ENCODE measurements around the gene PLCB1.

The PLCB1 gene

DNA sequence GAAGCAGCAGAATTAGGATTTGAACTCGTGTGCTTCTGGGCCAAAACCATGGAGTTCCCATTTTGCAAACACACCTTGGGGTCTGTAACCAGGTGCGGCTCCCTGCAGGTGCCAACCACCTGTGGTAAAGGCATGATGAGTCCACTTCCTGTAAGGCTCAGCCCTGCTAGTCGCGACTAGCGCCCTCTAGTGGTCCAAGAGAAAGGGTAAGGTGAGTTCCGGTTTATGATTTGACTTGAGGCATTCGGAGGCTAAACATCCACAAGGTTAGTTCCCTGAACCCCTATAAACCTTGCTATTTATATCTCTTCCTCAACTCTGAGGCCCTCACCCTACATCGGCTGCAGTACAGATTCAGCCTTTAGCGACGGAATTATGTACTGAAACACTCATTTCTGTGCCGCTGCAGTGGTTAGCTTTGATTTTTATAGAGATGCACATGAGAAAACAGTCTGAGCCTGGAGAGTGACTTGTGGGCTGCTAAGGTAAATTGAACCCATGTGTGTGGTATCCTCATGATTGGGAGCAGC, 173.4 kb downstream of the PLCB1 start:
- peak; percentile 75 for DNase-seq

- DNase-seq, result no peak
These were observed 174.9 kb downstream of the PLCB1 start for GRCh38 chr20:8306937-8307336.

GRCh38 chr20:8309634-8310033, 177.6 kb downstream of the PLCB1 start:
- DNase-seq, result no peak

- no peak for DNase-seq
These were observed 178.6 kb downstream of the PLCB1 start for GRCh38 chr20:8310618-8311017.

DNA sequence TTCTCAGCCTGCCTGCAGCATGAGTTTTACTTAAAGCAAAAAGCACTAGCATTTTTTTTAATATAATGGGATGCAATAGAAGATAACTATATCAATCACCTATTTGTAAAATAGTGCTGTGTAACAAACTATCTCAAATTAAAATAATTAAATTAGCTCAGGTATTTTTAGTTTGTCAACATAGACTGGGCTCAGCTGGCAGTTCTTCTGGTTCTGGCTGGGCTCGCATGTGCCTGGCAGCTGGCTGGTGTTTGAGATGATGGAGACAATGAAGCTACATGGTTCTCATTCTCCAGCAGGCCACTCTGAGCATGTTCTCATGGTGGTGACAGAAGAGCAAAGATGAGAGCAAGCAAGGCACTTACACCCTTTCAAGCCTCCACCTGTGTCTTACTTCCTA, 181.0 kb downstream of the PLCB1 start:
- DNase-seq, result no peak

DNA sequence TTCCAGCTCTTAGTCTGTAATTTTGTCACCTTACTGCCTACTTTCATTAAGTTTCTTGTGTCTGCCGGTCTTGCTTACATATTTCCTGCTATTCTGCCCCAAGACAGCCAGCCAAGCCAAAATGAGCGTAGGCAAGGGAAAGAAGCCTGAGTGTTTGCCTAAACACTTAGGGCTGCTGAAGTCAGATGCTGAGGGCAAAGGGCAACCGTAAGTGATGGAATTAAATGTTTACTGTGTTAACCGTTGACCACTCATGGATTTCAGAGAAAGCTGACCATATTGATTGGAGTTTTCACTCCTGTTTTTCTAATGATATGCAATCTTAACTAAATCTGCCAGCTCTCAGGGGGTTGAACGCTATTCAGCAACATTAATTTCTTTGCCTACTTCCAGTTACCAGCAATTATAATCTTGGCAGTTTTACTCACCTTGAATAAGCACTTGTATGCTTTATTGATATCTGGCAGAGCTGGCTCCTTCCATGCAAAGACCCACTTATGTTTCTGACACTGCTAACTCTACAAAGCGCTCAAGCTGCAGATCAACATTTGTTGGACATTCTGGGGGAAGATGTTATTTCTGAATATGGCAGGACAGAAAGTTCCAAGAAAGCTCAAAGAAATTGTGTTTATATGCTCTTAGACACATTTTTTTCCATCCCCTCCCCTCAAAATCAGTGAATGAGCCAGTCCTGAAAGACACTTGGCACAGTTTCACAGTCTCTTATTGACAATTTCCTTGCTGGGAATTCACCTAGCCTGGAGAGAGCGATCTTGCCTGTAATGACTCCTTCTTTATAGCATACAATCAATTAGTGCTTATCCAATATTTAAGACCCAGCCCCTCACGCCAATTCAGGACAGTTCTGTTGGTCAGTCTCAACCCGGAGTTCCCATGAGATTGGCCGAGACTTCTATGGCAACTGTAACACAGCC, 183.8 kb downstream of the PLCB1 start:
- DNase-seq, result peak; percentile 57

DNA sequence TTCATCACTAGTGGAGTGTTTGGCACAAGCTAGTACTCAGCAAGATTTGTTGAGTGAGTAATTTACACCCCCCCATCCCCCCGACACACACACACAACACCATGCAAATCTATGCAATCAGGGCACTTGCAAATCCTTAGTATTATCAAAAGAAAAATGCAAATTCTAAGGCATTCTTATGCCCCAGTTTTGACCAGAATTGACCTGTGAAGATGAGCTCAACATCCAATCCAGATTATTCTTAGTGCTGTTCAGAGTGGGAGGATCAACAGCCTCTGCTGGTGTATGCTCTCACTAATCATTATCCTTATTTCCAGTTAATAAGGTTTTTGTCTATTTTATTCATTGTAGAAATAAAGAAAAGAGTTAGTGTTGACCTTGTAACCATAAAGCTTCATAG, 185.4 kb downstream of the PLCB1 start:
- DNase-seq, result no peak

GRCh38 chr20:8318965-8319625, 187.0 kb downstream of the PLCB1 start:
- no peak for DNase-seq

- DNase-seq, result no peak
These were observed 188.2 kb downstream of the PLCB1 start for GRCh38 chr20:8320306-8320705.

GRCh38 chr20:8321001-8321400, 188.9 kb downstream of the PLCB1 start:
- DNase-seq, result no peak

- DNase-seq, result no peak
These were observed 190.7 kb downstream of the PLCB1 start for GRCh38 chr20:8322662-8323217.

GRCh38 chr20:8326191-8326590, 194.1 kb downstream of the PLCB1 start:
- no peak for DNase-seq

GRCh38 chr20:8326899-8327298, 194.8 kb downstream of the PLCB1 start:
- no peak for DNase-seq

DNA sequence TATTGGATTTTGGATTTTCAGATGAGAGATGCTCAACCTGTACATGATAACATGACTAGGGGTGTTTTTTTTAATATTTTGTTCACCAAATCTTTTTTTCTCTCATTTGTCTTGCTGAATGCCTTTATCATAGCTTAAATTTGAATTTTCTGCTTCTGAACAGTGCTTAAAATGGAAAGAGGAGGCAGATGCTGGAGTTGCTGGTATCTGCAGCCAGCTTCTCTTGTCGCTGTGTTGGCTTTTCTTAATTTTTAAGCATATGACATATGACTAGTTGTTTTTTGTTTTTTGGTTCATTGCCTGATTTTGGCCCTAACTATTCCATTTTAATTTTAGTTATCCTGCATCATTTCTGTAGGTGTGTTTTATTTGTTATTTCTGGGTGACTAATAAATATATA, 196.1 kb downstream of the PLCB1 start:
- DNase-seq, result no peak

GRCh38 chr20:8330319-8330784, 198.3 kb downstream of the PLCB1 start:
- DNase-seq, result no peak

DNA sequence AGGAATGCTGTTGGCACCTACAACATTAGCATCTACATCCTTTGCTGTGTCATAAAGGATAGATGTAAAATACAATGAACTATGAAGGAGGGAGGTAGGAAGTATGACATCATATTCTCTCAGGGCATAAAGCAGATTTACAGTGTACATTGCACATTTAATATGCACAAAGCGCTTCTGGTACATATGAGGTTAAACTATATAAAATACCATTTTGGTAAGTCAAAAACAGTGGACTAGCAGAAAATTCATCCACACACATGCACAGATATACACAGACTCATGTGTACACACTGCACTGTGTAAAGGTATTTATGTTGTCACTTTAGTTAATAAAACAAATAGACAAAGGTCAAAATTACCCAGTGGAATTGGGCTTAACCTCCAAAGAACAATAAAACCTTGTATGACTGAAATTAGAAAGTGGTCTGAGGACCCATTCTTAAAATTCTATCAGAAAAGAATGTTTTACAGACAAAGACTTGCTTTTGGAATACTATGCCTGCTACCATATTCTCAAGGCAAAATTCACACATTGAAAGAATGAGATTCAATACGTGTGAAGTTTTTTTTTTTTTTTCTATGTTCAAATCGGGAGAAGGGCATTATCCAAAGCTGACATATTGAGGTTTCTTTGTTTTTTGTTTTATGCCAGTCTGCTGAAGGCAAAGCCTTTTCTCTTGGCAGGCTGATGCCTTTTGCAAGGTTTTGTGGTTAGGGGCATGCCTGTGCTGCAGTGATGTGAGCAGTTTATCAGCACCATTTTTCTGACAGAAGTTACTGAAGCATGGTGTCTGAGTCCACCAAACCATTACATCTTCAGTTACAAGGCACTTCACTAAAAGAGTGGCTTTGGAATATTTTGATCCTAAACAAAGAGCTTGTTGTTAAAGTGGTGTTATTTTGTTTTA, 199.0 kb downstream of the PLCB1 start:
- no peak for DNase-seq

GRCh38 chr20:8331740-8332412, 199.8 kb downstream of the PLCB1 start:
- no peak for DNase-seq

DNA sequence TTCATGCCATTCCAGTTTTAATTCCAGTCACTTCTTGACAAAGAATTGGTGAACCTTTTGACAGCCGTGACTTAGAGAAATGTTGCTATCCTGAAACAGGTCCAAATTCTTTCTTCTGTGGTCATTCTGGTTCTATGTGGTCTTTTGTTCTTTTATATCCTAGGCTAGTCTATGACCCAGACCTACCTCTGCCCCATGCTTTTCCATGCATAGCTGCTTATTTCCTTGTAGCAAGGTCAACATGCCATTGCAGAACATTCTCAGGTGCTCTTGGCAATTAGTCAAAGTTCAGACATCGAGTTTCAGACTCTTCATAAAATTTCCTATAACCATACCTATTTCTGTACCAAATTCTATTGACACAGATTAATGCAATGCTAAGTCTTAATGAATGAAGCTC, 202.6 kb downstream of the PLCB1 start:
- DNase-seq, result no peak

GRCh38 chr20:8335059-8335458, 203.0 kb downstream of the PLCB1 start:
- DNase-seq, result no peak

GRCh38 chr20:8335495-8336195, 203.6 kb downstream of the PLCB1 start:
- no peak for DNase-seq

DNA sequence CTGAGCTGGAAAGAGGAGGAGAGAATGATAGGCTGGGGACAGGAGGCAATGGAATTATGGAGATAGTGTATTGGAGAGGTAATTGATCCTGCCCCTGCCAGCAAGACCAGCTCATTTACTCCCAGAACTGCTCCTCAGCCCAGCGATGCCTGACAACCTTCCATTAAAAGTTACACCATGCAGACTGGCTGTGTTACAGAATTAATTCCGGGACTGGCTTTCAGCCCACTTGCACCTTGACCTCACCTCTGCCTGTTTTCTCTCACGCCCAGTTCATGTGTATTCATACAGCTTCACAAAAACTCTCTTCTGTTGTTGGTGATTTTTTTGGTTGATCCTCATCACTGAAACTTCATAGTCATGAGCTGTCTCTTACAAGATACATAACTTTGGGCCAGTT, 207.3 kb downstream of the PLCB1 start:
- DNase-seq, result no peak

All from NCI-H2029 (cell line).